CD8-positive, alpha-beta memory T cell (primary cell): Measurements from ENCODE around the gene ARL4C. TPM values are rescaled to one million over a fixed set of nuclear protein-coding genes. Genes with fewer than 3 reads are reported as not detected.

ENCODE experiments used
- CTCF ChIA-PET: fragments of 350-600 bp; sonication (Branson Sonifier 250); formaldehyde crosslinking; loops from one replicate; lab custom pipeline; 2021; ENCODE audit warnings: antibody characterized with exemption; lab: Charles Lee
- POLR2A ChIA-PET: fragments of 350-600 bp; sonication (Branson Sonifier 250); formaldehyde crosslinking; loops from one replicate; lab custom pipeline; 2021; ENCODE audit warnings: antibody characterized with exemption; lab: Charles Lee
- DNase-seq, 5 donors: peaks; one replicate each; pipeline versions ENCODE4 v3.0.0 to v3.0.0-alpha.2; 2020 to 2022; ENCODE audit warnings: mixed read lengths in 1 of 5
- H3K27ac ChIP-seq: one replicate; pipeline ENCODE4 v1.7.0; 2013; ENCODE audit warnings: low read depth, mild to moderate bottlenecking, low read length, moderate library complexity
- H3K27me3 ChIP-seq: 2 replicates; pipeline ENCODE4 v1.7.0; 2013; ENCODE audit warnings: low read length, mild to moderate bottlenecking; ENCODE audit not compliant: insufficient read depth, poor library complexity, severe bottlenecking
- H3K36me3 ChIP-seq: 2 replicates; pipeline ENCODE4 v1.7.0; 2013; ENCODE audit warnings: mild to moderate bottlenecking, low read length, moderate library complexity; ENCODE audit not compliant: insufficient read depth
- H3K4me1 ChIP-seq: 2 replicates; pipeline ENCODE4 v1.7.0; 2013; ENCODE audit warnings: mild to moderate bottlenecking, low read length, moderate library complexity; ENCODE audit not compliant: insufficient read depth
- H3K4me3 ChIP-seq: 2 replicates; pipeline ENCODE4 v1.7.0; 2013; ENCODE audit warnings: mild to moderate bottlenecking, low read length
- H3K9me3 ChIP-seq: 2 replicates; pipeline ENCODE4 v1.7.0; 2013; ENCODE audit warnings: mild to moderate bottlenecking, low read length
- H3K27ac Mint-ChIP-seq, 8 donors: one replicate each; pipeline ENCODE4 v1.8.0; 2020 to 2021; ENCODE audit warnings: mixed read lengths in 8 of 8, mild to moderate bottlenecking in 6 of 8, inconsistent platforms in 3 of 8, moderate library complexity in 3 of 8
- H3K27me3 Mint-ChIP-seq, 2 donors: one replicate each; pipeline ENCODE4 v1.8.0; 2020 to 2021; ENCODE audit warnings: mixed read lengths in 2 of 2, mild to moderate bottlenecking in 1 of 2, moderate library complexity in 1 of 2
- H3K36me3 Mint-ChIP-seq, 3 donors: one replicate each; pipeline ENCODE4 v1.8.0; 2020 to 2021; ENCODE audit warnings: mixed read lengths in 3 of 3, inconsistent platforms in 1 of 3, mild to moderate bottlenecking in 1 of 3
- H3K4me1 Mint-ChIP-seq, 3 donors: one replicate each; pipeline ENCODE4 v1.8.0; 2020 to 2021; ENCODE audit warnings: mixed read lengths in 3 of 3, inconsistent platforms in 1 of 3, mild to moderate bottlenecking in 1 of 3
- H3K4me3 Mint-ChIP-seq, 7 donors: one replicate each; pipeline ENCODE4 v1.8.0; 2020 to 2021; ENCODE audit warnings: mixed read lengths in 7 of 7, mild to moderate bottlenecking in 6 of 7, moderate library complexity in 4 of 7, inconsistent platforms in 2 of 7
- H3K9me3 Mint-ChIP-seq, 5 donors: one replicate each; pipeline ENCODE4 v1.8.0; 2020 to 2022; ENCODE audit warnings: mixed read lengths in 5 of 5, mild to moderate bottlenecking in 3 of 5, moderate library complexity in 2 of 5, inconsistent platforms in 1 of 5
- polyA plus RNA-seq: library from polyadenylated mRNA; unstranded; fragments of 300-500 nt; fragmentation: Illumina TruSeq; gene quantifications from one replicate; pipeline ENCODE4 v1.2.3, GENCODE V29; 2021
- total RNA-seq, 2 experiments: library from RNA; stranded (reverse); gene quantifications; one replicate each; pipeline ENCODE4 v1.2.3, GENCODE V29; 2021

ARL4C gene
- total and polyA plus RNA-seq, 3 experiments from 2014 or later, result 54.0 to 247 (median 54.7) TPM

- H3K27me3 ChIP-seq, result no peaks in the 10 kb centered on the region
- no peak overlapping the region for H3K27ac ChIP-seq
- Mint-ChIP-seq H3K4me1 (peaks cover 13 to 41% (median 38%) of the 10 kb centered on the region in 3 donors), H3K27ac (peak overlapping the region in 3 of 8 donors; percentile 12 to 56 (median 21)), H3K4me3 (no peak overlapping the region), H3K36me3 (peaks cover 0 to 5% (median 0%) of the 10 kb centered on the region in 3 donors), H3K9me3 (peaks cover 0 to 4% (median 0%) of the 10 kb centered on the region in 5 donors), H3K27me3 (no peaks in the 10 kb centered on the region)
- H3K9me3 ChIP-seq, result no peaks in the 10 kb centered on the region
- no peak overlapping the region for H3K4me3 ChIP-seq
- ChIA-PET POLR2A (no interaction called here), CTCF (interaction anchor here (1.1 to 3.8 kb wide), 4 partner anchors 10 to 181 kb away, joined by 3 to 11 read pairs (median 4); no protein-coding TSS in a partner anchor)
- H3K36me3 ChIP-seq, result no peaks in the 10 kb centered on the region
- DNase-seq, result no peak
- H3K4me1 ChIP-seq, result peaks cover 12% of the 10 kb centered on the region
Measured at GRCh38 chr2:234469972-234470371, 26.9 kb downstream of the ARL4C start.

- peak overlapping the region in 3 of 8 donors; percentile 12 to 56 (median 49) for H3K27ac Mint-ChIP-seq
Measured at GRCh38 chr2:234469251-234469845, 27.5 kb downstream of the ARL4C start.

GRCh38 chr2:234468503-234468902 is 28.4 kb downstream of the ARL4C start:
- ChIA-PET CTCF (interaction anchor here (0.8 to 3.8 kb wide), 3 partner anchors 15 to 194 kb away, joined by 3 to 11 read pairs (median 4); no protein-coding TSS in a partner anchor), POLR2A (no interaction called here)
- Mint-ChIP-seq H3K27me3 (no peaks in the 10 kb centered on the region), H3K36me3 (peaks cover 0 to 4% (median 0%) of the 10 kb centered on the region in 3 donors), H3K9me3 (no peaks in the 10 kb centered on the region), H3K27ac (peak overlapping the region in 3 of 8 donors; percentile 10 to 82 (median 49)), H3K4me3 (no peak overlapping the region), H3K4me1 (peaks cover 25 to 42% (median 40%) of the 10 kb centered on the region in 3 donors)
- H3K36me3 ChIP-seq, result no peaks in the 10 kb centered on the region
- H3K4me3 ChIP-seq, result no peak overlapping the region
- no peak overlapping the region for H3K27ac ChIP-seq
- H3K9me3 ChIP-seq, result no peaks in the 10 kb centered on the region
- no peak for DNase-seq
- H3K27me3 ChIP-seq, result no peaks in the 10 kb centered on the region
- H3K4me1 ChIP-seq, result peaks cover 24% of the 10 kb centered on the region

More at GRCh38 chr2:234469251-234469845, 27.5 kb downstream of the ARL4C start:
- Histone ChIP-seq H3K4me3 (no peak overlapping the region), H3K36me3 (no peaks in the 10 kb centered on the region), H3K9me3 (no peaks in the 10 kb centered on the region), H3K4me1 (peaks cover 18% of the 10 kb centered on the region), H3K27me3 (no peaks in the 10 kb centered on the region), H3K27ac (no peak overlapping the region)
- POLR2A ChIA-PET, result interaction anchor here (0.8 kb wide), 1 partner anchor 15 kb away, joined by 3 read pairs; no protein-coding TSS in a partner anchor
- peaks cover 16 to 41% (median 38%) of the 10 kb centered on the region in 3 donors for H3K4me1 Mint-ChIP-seq
- CTCF ChIA-PET, result interaction anchor here (1.1 to 3.8 kb wide), 4 partner anchors 10 to 181 kb away, joined by 3 to 11 read pairs (median 4); no protein-coding TSS in a partner anchor
- H3K27me3 Mint-ChIP-seq, result no peaks in the 10 kb centered on the region
- H3K36me3 Mint-ChIP-seq, result peaks cover 0 to 4% (median 0%) of the 10 kb centered on the region in 3 donors
- peaks cover 0 to 2% (median 0%) of the 10 kb centered on the region in 5 donors for H3K9me3 Mint-ChIP-seq
- no peak for DNase-seq
- no peak overlapping the region for H3K4me3 Mint-ChIP-seq

- peaks cover 34 to 54% (median 50%) of the 10 kb centered on the region in 3 donors for H3K4me1 Mint-ChIP-seq
Measured at GRCh38 chr2:234467289-234467688, 29.6 kb downstream of the ARL4C start.

GRCh38 chr2:234464291-234464645 is 32.6 kb downstream of the ARL4C start:
- H3K9me3 Mint-ChIP-seq, result no peaks in the 10 kb centered on the region
- no peak overlapping the region for H3K4me3 ChIP-seq
- no peaks in the 10 kb centered on the region for H3K27me3 Mint-ChIP-seq
- H3K4me3 Mint-ChIP-seq, result peak overlapping the region; percentile 18 to 86 (median 68)
- peak overlapping the region; percentile 89 to 100 (median 96) for H3K27ac Mint-ChIP-seq
- H3K36me3 ChIP-seq, result no peaks in the 10 kb centered on the region
- peaks cover 60% of the 10 kb centered on the region for H3K4me1 ChIP-seq
- no peaks in the 10 kb centered on the region for H3K9me3 ChIP-seq
- no peaks in the 10 kb centered on the region for H3K27me3 ChIP-seq
- POLR2A ChIA-PET, result interaction anchor here (0.6 to 2.8 kb wide), 10 partner anchors 10 to 390 kb away, joined by 3 to 19 read pairs (median 4); no protein-coding TSS in a partner anchor
- DNase-seq, result no peak
- H3K27ac ChIP-seq, result peak overlapping the region; percentile 68
- H3K4me1 Mint-ChIP-seq, result peaks cover 54 to 74% (median 69%) of the 10 kb centered on the region in 3 donors
- peaks cover 0 to 8% (median 0%) of the 10 kb centered on the region in 3 donors for H3K36me3 Mint-ChIP-seq
- CTCF ChIA-PET, result interaction anchor here (0.6 to 2.6 kb wide), 12 partner anchors 8 to 176 kb away, joined by 3 to 17 read pairs (median 5); partner anchors contain the start of gene ARL4C

More at GRCh38 chr2:234467289-234467688, 29.6 kb downstream of the ARL4C start:
- H3K9me3 ChIP-seq, result no peaks in the 10 kb centered on the region
- ChIA-PET CTCF (interaction anchor here (3.8 kb wide), 1 partner anchor 16 kb away, joined by 11 read pairs; no protein-coding TSS in a partner anchor), POLR2A (interaction anchor here (0.9 to 1.5 kb wide), 2 partner anchors 16 to 21 kb away, joined by 3 to 5 read pairs; no protein-coding TSS in a partner anchor)
- H3K27me3 Mint-ChIP-seq, result no peaks in the 10 kb centered on the region
- no peak for DNase-seq
- peaks cover 0 to 3% (median 0%) of the 10 kb centered on the region in 3 donors for H3K36me3 Mint-ChIP-seq
- no peak overlapping the region for H3K4me3 Mint-ChIP-seq
- H3K4me3 ChIP-seq, result no peak overlapping the region
- no peaks in the 10 kb centered on the region for H3K36me3 ChIP-seq
- H3K27ac ChIP-seq, result no peak overlapping the region
- H3K9me3 Mint-ChIP-seq, result no peaks in the 10 kb centered on the region
- H3K27ac Mint-ChIP-seq, result peak overlapping the region in 5 of 8 donors; percentile 38 to 83 (median 57)
- peaks cover 37% of the 10 kb centered on the region for H3K4me1 ChIP-seq
- H3K27me3 ChIP-seq, result no peaks in the 10 kb centered on the region

GRCh38 chr2:234463626-234464290 is 33.1 kb downstream of the ARL4C start:
- Histone ChIP-seq H3K36me3 (no peaks in the 10 kb centered on the region), H3K27me3 (no peaks in the 10 kb centered on the region), H3K4me1 (peaks cover 65% of the 10 kb centered on the region), H3K27ac (peak overlapping the region; percentile 68), H3K9me3 (no peaks in the 10 kb centered on the region), H3K4me3 (peak overlapping the region; percentile 41)
- DNase-seq, result peak; percentile 52 to 85 (median 83)
- ChIA-PET CTCF (interaction anchor here (1.2 to 2.6 kb wide), 10 partner anchors 8 to 317 kb away, joined by 3 to 17 read pairs (median 5); partner anchors contain the start of gene ARL4C), POLR2A (interaction anchor here (0.6 to 2.8 kb wide), 8 partner anchors 10 to 389 kb away, joined by 3 to 19 read pairs (median 6); no protein-coding TSS in a partner anchor)
- H3K9me3 Mint-ChIP-seq, result no peaks in the 10 kb centered on the region
- H3K4me3 Mint-ChIP-seq, result peak overlapping the region; percentile 18 to 86 (median 68)
- H3K27ac Mint-ChIP-seq, result peak overlapping the region; percentile 89 to 100 (median 96)
- H3K36me3 Mint-ChIP-seq, result peaks cover 0 to 8% (median 0%) of the 10 kb centered on the region in 3 donors
- H3K4me1 Mint-ChIP-seq, result peaks cover 58 to 78% (median 75%) of the 10 kb centered on the region in 3 donors
- H3K27me3 Mint-ChIP-seq, result no peaks in the 10 kb centered on the region

DNA sequence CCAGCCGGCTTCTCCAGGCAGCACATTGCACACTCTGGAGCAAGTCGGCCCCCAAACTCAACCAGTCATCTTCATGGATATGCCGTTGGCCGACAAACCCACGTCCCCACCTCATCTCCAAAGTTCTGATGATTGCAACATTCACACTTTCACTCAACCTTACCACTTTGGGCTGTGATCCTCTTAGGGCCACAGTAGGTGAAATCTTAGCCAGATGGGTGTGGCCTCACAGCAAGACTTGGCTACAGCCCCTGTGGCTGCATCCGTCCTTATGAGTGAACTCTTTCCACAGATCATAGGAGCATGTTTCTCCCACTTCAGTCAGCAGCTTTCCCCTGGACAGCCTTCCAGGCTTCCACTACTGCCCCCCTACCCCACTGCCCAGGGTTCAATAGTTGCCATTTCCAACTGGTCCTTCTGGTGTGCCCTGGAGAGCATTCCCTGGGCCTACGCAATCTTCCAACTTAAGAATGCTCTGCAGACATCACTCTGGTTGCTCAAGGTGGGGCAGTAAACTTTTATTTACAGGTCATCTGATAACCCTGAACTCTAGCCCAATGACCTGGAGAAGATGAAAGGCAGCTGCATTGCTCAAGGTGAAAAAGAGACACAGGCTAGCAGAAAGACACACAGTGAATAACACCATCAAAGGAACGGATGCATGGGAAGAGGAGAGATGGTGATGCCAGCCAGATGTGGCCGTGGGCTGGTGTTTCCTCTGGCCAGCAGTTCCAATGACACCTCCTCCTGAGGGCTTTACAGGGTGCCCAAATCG is 34.5 kb downstream of the ARL4C start:
- Mint-ChIP-seq H3K4me1 (peaks cover 60 to 90% (median 81%) of the 10 kb centered on the region in 3 donors), H3K9me3 (peaks cover 0 to 5% (median 0%) of the 10 kb centered on the region in 5 donors), H3K36me3 (peaks cover 0 to 12% (median 0%) of the 10 kb centered on the region in 3 donors), H3K4me3 (peak overlapping the region; percentile 31 to 63 (median 52)), H3K27ac (peak overlapping the region; percentile 89 to 100 (median 94)), H3K27me3 (no peaks in the 10 kb centered on the region)
- H3K4me1 ChIP-seq, result peaks cover 70% of the 10 kb centered on the region
- H3K27ac ChIP-seq, result peak overlapping the region; percentile 68
- peak in 1 of 5 donors; percentile 35 for DNase-seq
- no peaks in the 10 kb centered on the region for H3K27me3 ChIP-seq
- H3K4me3 ChIP-seq, result peak overlapping the region; percentile 30
- H3K9me3 ChIP-seq, result no peaks in the 10 kb centered on the region
- CTCF ChIA-PET, result interaction anchor here (1.0 to 1.2 kb wide), 2 partner anchors 49 to 316 kb away, joined by 3 read pairs; no protein-coding TSS in a partner anchor
- no peaks in the 10 kb centered on the region for H3K36me3 ChIP-seq
- POLR2A ChIA-PET, result interaction anchor here (0.6 to 2.8 kb wide), 3 partner anchors 37 to 356 kb away, joined by 3 to 19 read pairs (median 3); no protein-coding TSS in a partner anchor
